PC-3 (cell line): Measurements from ENCODE around the gene FKBP15.

ENCODE experiments used
- EZH2 ChIP-seq: fragments of 300-600 bp; sonication (generic); IDR thresholded peaks from one replicate; pipeline ENCODE4 v1.6.1; 2017; ENCODE audit warnings: antibody characterized with exemption, mild to moderate bottlenecking, low read length; ENCODE audit not compliant: unreplicated experiment
- EZH2phosphoT487 ChIP-seq: fragments of 300-600 bp; sonication (generic); IDR thresholded peaks from 2 replicates; pipeline ENCODE4 v1.6.1; 2018; ENCODE audit warnings: mild to moderate bottlenecking, antibody characterized with exemption, low read length, borderline replicate concordance
- TF ChIP-seq, protein P1 (sequence below): fragments of 300-600 bp; sonication (generic); conservative IDR thresholded peaks from 2 replicates; pipeline ENCODE4 v1.5.1; 2017; ENCODE audit warnings: antibody characterized with exemption, low read depth, mild to moderate bottlenecking, low read length

DNA sequence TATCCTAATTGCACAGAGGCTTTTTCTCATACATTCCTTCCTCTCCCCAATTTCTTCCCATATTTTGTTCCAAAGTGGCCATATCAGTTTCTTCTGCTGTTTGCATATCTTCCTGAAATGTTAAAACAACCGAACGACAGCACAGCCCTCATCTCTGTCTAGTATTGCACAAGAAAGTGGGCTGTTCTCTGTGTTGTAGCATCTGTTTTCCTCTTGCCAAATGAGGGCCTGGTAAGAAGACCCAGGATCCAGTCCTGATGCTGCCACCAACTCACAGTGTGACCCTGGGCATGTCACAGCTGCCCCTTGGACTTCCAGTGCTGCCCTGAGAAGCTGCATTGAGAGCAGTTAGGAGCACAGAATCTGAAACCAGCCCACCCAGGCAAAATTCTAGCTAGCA is 66.1 kb downstream of the FKBP15 start:
- no peak for TF ChIP-seq EZH2phosphoT487
- TF ChIP-seq, protein P1, sequence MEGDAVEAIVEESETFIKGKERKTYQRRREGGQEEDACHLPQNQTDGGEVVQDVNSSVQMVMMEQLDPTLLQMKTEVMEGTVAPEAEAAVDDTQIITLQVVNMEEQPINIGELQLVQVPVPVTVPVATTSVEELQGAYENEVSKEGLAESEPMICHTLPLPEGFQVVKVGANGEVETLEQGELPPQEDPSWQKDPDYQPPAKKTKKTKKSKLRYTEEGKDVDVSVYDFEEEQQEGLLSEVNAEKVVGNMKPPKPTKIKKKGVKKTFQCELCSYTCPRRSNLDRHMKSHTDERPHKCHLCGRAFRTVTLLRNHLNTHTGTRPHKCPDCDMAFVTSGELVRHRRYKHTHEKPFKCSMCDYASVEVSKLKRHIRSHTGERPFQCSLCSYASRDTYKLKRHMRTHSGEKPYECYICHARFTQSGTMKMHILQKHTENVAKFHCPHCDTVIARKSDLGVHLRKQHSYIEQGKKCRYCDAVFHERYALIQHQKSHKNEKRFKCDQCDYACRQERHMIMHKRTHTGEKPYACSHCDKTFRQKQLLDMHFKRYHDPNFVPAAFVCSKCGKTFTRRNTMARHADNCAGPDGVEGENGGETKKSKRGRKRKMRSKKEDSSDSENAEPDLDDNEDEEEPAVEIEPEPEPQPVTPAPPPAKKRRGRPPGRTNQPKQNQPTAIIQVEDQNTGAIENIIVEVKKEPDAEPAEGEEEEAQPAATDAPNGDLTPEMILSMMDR, result no peak
- TF ChIP-seq EZH2, result no peak
